HepG2 (cell line): ENCODE data around the gene NUPR2. TPM values are rescaled to one million over a fixed set of nuclear protein-coding genes. Genes with fewer than 3 reads are reported as not detected.
"Not testable (repeated sequence)": the region's sequence is repeated elsewhere in the genome, so short reads cannot be mapped to it uniquely, and the experiment has no call there.

Experiments used
- ATAC-seq: fragments of 200-7000 bp; cut with Tn5 transposase; 3 replicates; pipeline ENCODE4 v1.9.1; 2020; ENCODE audit warnings: mild to moderate bottlenecking, moderate library complexity
- BruUV-seq: library from RNA; stranded (reverse); fragments of 400-500 nt; replicated peaks from 2 replicates; lab custom pipeline; 2021; lab: Mats Ljungman, UMichigan
- CTCF ChIA-PET: fragments of 300-600 bp; formaldehyde crosslinking; extraction: SDS; loops from one replicate; lab custom pipeline; 2021; ENCODE audit warnings: low total read pairs, inconsistent platforms, low intra/inter-chr PET ratio; lab: Yijun Ruan, JAX
- POLR2A ChIA-PET: fragments of 350-600 bp; sonication (Branson Sonifier 250); formaldehyde crosslinking; loops from one replicate; lab custom pipeline; 2020; ENCODE audit warnings: antibody characterized with exemption, inconsistent platforms; lab: Yijun Ruan, JAX
- DNase-seq: peaks from one replicate; pipeline ENCODE4 v3.0.0-alpha.2; 2015; ENCODE audit warnings: low spot score
- FAIRE-seq: peaks from 3 replicates; lab custom pipeline; 2011; peaks lifted over from hg19 to GRCh38; lab: Jason Lieb, UNC
- H2AFZ ChIP-seq: one replicate; pipeline ENCODE4 v1.6.1; 2011; ENCODE audit warnings: low read length, inconsistent platforms
- H3K27ac ChIP-seq: fragments of 300-600 bp; 3 replicates; pipeline ENCODE4 v1.8.0; 2011; ENCODE audit warnings: mixed run types, mild to moderate bottlenecking, mixed read lengths, low read length, inconsistent platforms; ENCODE audit not compliant: insufficient read depth; ENCODE audit errors: extremely low read length
- H3K27me3 ChIP-seq, 2 experiments: fragments of 200-600 bp in 1 of 2; 2 replicates in 1 of 2; 3 replicates in 1 of 2; pipeline versions ENCODE4 v1.6.0 to v1.8.0; 2011; ENCODE audit warnings: low read length in 2 of 2, mild to moderate bottlenecking in 2 of 2, moderate library complexity in 2 of 2, inconsistent platforms in 1 of 2; ENCODE audit not compliant: insufficient read depth in 2 of 2, control insufficient read depth in 1 of 2
- H3K36me3 ChIP-seq, 2 experiments: fragments of 200-600 bp in 1 of 2; replicated peaks in 1 of 2; 2 replicates in 1 of 2; 3 replicates in 1 of 2; pipeline versions ENCODE4 v1.5.1 to v1.8.0; 2011; ENCODE audit warnings: low read length in 2 of 2, inconsistent platforms in 1 of 2; ENCODE audit not compliant: insufficient read depth in 2 of 2, control insufficient read depth in 1 of 2
- H3K4me1 ChIP-seq: 2 replicates; pipeline ENCODE4 v1.5.1; 2012; ENCODE audit warnings: low read length, inconsistent platforms; ENCODE audit not compliant: insufficient read depth
- H3K4me2 ChIP-seq: 2 replicates; pipeline ENCODE4 v1.6.0; 2011; ENCODE audit warnings: low read depth, low read length, inconsistent platforms
- H3K4me3 ChIP-seq, 3 experiments: fragments of 200-600 bp in 1 of 3; sonication (generic), shearing (Covaris generic) in 1 of 3; replicated peaks in 1 of 3; 2 replicates each; pipeline ENCODE4 v1.5.1; 2011 to 2016; ENCODE audit warnings: low read length in 3 of 3, inconsistent platforms in 2 of 3, low read depth in 2 of 3, mild to moderate bottlenecking in 2 of 3, control low read depth in 1 of 3, mixed read lengths in 1 of 3; ENCODE audit not compliant: insufficient read depth in 1 of 3
- H3K79me2 ChIP-seq: one replicate; pipeline ENCODE4 v1.6.1; 2011; ENCODE audit warnings: low read length, inconsistent platforms; ENCODE audit not compliant: insufficient read depth
- H3K9ac ChIP-seq: 2 replicates; pipeline ENCODE4 v1.6.0; 2011; ENCODE audit warnings: mild to moderate bottlenecking, low read depth, low read length, inconsistent platforms; ENCODE audit not compliant: insufficient read depth
- H3K9me3 ChIP-seq: 2 replicates; pipeline ENCODE4 v1.5.1; 2012; ENCODE audit warnings: mild to moderate bottlenecking, low read length
- H4K20me1 ChIP-seq: 2 replicates; pipeline ENCODE4 v1.6.0; 2011; ENCODE audit warnings: inconsistent platforms, mild to moderate bottlenecking, low read length, moderate library complexity; ENCODE audit not compliant: insufficient read depth
- FOXA1 ChIP-seq, 2 experiments: fragments of 450-650 bp in 1 of 2; sonication (generic) in 1 of 2; formaldehyde crosslinking in 1 of 2; IDR thresholded peaks; 2 replicates each; pipeline versions ENCODE4 v1.4.0 to v1.6.1; 2016 to 2020; ENCODE audit warnings: missing genetic modification reagents in 1 of 2
- FOXA3 ChIP-seq: IDR thresholded peaks from 2 replicates; pipeline ENCODE4 v1.6.1; 2016; ENCODE audit warnings: missing genetic modification reagents, missing compliant biosample characterization
- NR2F1 ChIP-seq, 2 experiments: fragments of 450-650 bp in 1 of 2; formaldehyde crosslinking in 1 of 2; IDR thresholded peaks; 2 replicates each; pipeline versions ENCODE4 v1.5.0 to v1.6.1; 2016 to 2020; ENCODE audit warnings: mild to moderate bottlenecking in 1 of 2, missing compliant biosample characterization in 1 of 2, missing genetic modification reagents in 1 of 2, moderate library complexity in 1 of 2
- NR2F2 ChIP-seq: IDR thresholded peaks from 2 replicates; pipeline ENCODE4 v1.6.1; 2012; ENCODE audit warnings: low read depth, inconsistent platforms, borderline replicate concordance
- NR2F6 ChIP-seq, 2 experiments: IDR thresholded peaks; 2 replicates each; pipeline ENCODE4 v1.6.1; 2016; ENCODE audit warnings: antibody characterized with exemption in 1 of 2, mild to moderate bottlenecking in 1 of 2
- USF2 ChIP-seq, 2 experiments: sonication (generic) in 1 of 2; formaldehyde crosslinking in 1 of 2; IDR thresholded peaks; 2 replicates each; pipeline versions ENCODE4 v1.5.1 to v1.6.1; 2011 to 2020; ENCODE audit warnings: borderline replicate concordance in 1 of 2, low read depth in 1 of 2, low read length in 1 of 2, mild to moderate bottlenecking in 1 of 2, missing genetic modification reagents in 1 of 2, moderate library complexity in 1 of 2
- ZIK1 ChIP-seq: sonication (generic); formaldehyde crosslinking; IDR thresholded peaks from 2 replicates; pipeline ENCODE4 v1.5.0; 2020; ENCODE audit warnings: mild to moderate bottlenecking, low read depth, missing genetic modification reagents, borderline replicate concordance
- ZNF746 ChIP-seq: sonication (generic); formaldehyde crosslinking; IDR thresholded peaks from 2 replicates; pipeline ENCODE4 v1.8.0; 2022; ENCODE audit warnings: mild to moderate bottlenecking, missing genetic modification reagents
- WGBS: methylation state at CpG from one replicate; pipeline ENCODE4 v1.1.6; 2017; ENCODE audit warnings: low lambda C conversion rate; 5-methylcytosine and 5-hydroxymethylcytosine counted together
- in situ Hi-C: cut with HindIII; loops from 2 replicates; pipeline ENCODE4 v1.10.0; 2017; ENCODE audit warnings: low pct_unique_long_range_greater_than_20kb; ENCODE audit not compliant: extremely low pct_ligation_motif_present
- intact Hi-C: fragments of 100-400 bp; cut with micrococcal nuclease; formaldehyde crosslinking; loops from one replicate; pipeline ENCODE4 v1.10.0; 2022; ENCODE audit not compliant: unreplicated experiment
- polyA plus RNA-seq, 8 experiments: library from polyadenylated mRNA; depleted of rRNA in 3 of 8; stranded (reverse) in 7 of 8; unstranded in 1 of 8; fragments of >200 nt; fragmentation: Illumina TruSeq in 4 of 8; extraction: Trizol in 4 of 8; gene quantifications; 2 replicates each; pipeline versions ENCODE4 v1.2.1 to v1.2.3, GENCODE V29; 2011 to 2016; ENCODE audit warnings: low read depth in 4 of 8, missing spikeins in 1 of 8, mixed read lengths in 1 of 8; ENCODE audit not compliant: insufficient read depth in 1 of 8
- total RNA-seq, 5 experiments: library from RNA; depleted of rRNA; stranded (reverse); fragments of >200 nt; fragmentation: Illumina TruSeq; extraction: Trizol; gene quantifications; 2 replicates each; pipeline ENCODE4 v1.2.3, GENCODE V29; 2016; ENCODE audit warnings: low read depth in 1 of 5

Gene NUPR2
- total and polyA plus RNA-seq, 2 of the 13 experiments (the other 11 are each of a cell fraction or from before 2014, with no cell fraction given), result not detected

DNA sequence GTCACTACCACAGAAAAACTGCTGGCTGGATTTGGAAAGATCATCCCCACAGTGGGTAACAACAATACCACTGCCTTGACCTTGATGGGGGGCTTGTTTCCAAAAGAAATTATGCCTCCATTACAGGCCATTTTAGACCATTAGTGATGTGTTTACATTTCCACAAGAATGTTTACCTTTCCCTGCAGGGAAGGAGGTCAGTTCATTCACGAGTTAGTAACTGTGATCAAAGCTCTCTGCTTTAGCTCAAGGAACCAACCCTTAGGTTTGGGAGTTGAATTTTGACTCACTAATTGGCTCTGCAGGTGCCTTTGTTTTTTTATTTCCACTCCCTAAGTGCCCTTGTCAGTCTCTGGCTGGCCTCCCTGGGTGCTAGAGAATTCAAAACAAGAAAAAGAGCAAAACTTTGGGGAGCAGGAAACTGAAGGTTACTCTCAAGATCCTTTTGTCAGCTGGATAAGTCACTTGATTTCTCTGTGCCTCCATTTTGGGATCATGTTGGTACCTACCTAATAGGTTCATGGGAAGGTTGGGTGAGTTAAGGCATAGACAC is 41.1 kb upstream of the NUPR2 start:
- no peak for FAIRE-seq
- Histone ChIP-seq H3K4me1 (peaks cover 11% of the 10 kb centered on the region), H3K27me3 (no peaks in the 10 kb centered on the region; a peak in 1 of 5 replicates), H3K4me3 (no peak overlapping the region), H3K79me2 (no peaks in the 10 kb centered on the region), H4K20me1 (no peaks in the 10 kb centered on the region), H3K9ac (no peak overlapping the region), H3K27ac (no peak overlapping the region), H3K36me3 (no peaks in the 10 kb centered on the region), H2AFZ (no peak overlapping the region), H3K4me2 (no peak overlapping the region), H3K9me3 (peaks cover 18% of the 10 kb centered on the region)
- ATAC-seq, result no peak
- ChIA-PET POLR2A (no interaction called here), CTCF (no interaction called here)
- DNase-seq, result no peak
- intact Hi-C loops, result no loop called here
- TF ChIP-seq FOXA1 (IDR thresholded peaks at IDR 0.05), result no peak
- peak; percentile 26; the same call in 1 of the 2 replicates for TF ChIP-seq FOXA1 (CRISPR knock-in tag; IDR thresholded peaks at IDR 0.05)
- peak; percentile 29; the same call in 1 of the 2 replicates for TF ChIP-seq FOXA3 (CRISPR knock-in tag)
- no peak for TF ChIP-seq ZNF746
- TF ChIP-seq ZIK1 (CRISPR knock-in tag), result no peak
- no TSS peak for BruUV-seq
- 0% methylated on average over 1 of the region's 1 CpG for WGBS
- in situ Hi-C loops, result no loop called here

DNA sequence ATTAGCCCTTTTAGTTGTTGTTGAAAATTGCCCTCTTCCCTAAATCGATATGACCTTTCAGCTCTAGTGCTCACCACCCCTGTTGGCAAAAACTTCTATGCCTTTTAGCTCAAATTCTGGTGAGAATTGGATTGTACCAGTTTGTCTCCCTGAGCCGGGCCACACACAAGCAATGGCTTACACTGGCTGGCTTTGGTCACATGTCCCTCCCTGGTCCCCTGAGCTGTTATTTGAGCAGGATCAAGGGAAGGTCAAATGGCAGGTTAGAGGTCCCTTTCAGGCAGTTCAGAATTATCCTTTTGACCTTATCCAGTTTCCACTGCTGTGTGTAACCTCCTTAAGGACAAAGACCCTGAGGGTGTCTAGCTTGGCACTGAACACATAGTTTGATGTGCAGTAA is 14.8 kb upstream of the NUPR2 start:
- intact Hi-C loops, result not testable (repeated sequence)
- FAIRE-seq (peak; percentile 18), ATAC-seq (peak; percentile 93)

More for the DNA sequence above, 14.8 kb upstream of the NUPR2 start:
- H3K27ac ChIP-seq; in situ Hi-C loops; DNase-seq; H3K79me2 ChIP-seq; H3K4me1 ChIP-seq; H3K27me3 ChIP-seq; H3K9ac ChIP-seq; H3K36me3 ChIP-seq; BruUV-seq; CTCF ChIA-PET; POLR2A ChIA-PET; H4K20me1 ChIP-seq; H3K9me3 ChIP-seq; H3K4me2 ChIP-seq; H3K4me3 ChIP-seq; TF ChIP-seq USF2 (IDR thresholded peaks at IDR 0.05; ENCODE audit: low read depth, low read length); NR2F6 (CRISPR knock-in tag; IDR thresholded peaks at IDR 0.05): not testable (repeated sequence)
- TF ChIP-seq USF2 (CRISPR knock-in tag; IDR thresholded peaks at IDR 0.05; ENCODE audit: borderline replicate concordance), result peak; percentile 66; the same call in 1 of the 2 replicates
- TF ChIP-seq NR2F2, result 0 out of 2 replicates have a peak, but pooled peaks have one; percentile 30
- peak; percentile 14 to 36; a peak in 1 of 4 replicates for TF ChIP-seq NR2F1 (CRISPR knock-in tag; IDR thresholded peaks at IDR 0.05)
- TF ChIP-seq NR2F6 (IDR thresholded peaks at IDR 0.05), result peak; percentile 51
- WGBS, result 13% methylated on average over 2 of the region's 2 CpGs
- H2AFZ ChIP-seq, result peak overlapping the region; percentile 63
